Activated T-helper 2 cell treated with anti-CD3 and anti-CD28 coated beads, Interferon-gamma antibody, Interleukin-2, Interleukin-4, amounts not matched to agents 10 μg/mL and 5 μg/mL and 100 μg/mL, durations not matched to agents 14 hours and 24 hours and 36 hours (primary cell): Measurements from ENCODE around the gene TUT4. TPM values are rescaled to one million over a fixed set of nuclear protein-coding genes. Genes with fewer than 3 reads are reported as not detected.

ENCODE experiments used
- DNase-seq: peaks from one replicate; pipeline ENCODE4 v3.0.0; 2021; ENCODE audit warnings: low spot score
- H3K27ac Mint-ChIP-seq: one replicate; pipeline ENCODE4 v1.8.0; 2021; ENCODE audit warnings: mixed read lengths
- H3K27me3 Mint-ChIP-seq: one replicate; pipeline ENCODE4 v1.8.0; 2021; ENCODE audit warnings: low read depth, mixed read lengths
- H3K36me3 Mint-ChIP-seq: one replicate; pipeline ENCODE4 v1.8.0; 2021; ENCODE audit warnings: low read depth, mixed read lengths
- H3K4me1 Mint-ChIP-seq: one replicate; pipeline ENCODE4 v1.8.0; 2021; ENCODE audit warnings: low read depth, mixed read lengths
- H3K4me3 Mint-ChIP-seq: one replicate; pipeline ENCODE4 v1.8.0; 2021; ENCODE audit warnings: low read depth, mild to moderate bottlenecking, moderate library complexity, mixed read lengths
- H3K9me3 Mint-ChIP-seq: one replicate; pipeline ENCODE4 v1.8.0; 2021; ENCODE audit warnings: mixed read lengths
- intact Hi-C: fragments of 100-400 bp; cut with micrococcal nuclease; formaldehyde crosslinking; loops from one replicate; pipeline ENCODE4 v1.15.1; 2023
- total RNA-seq: library from RNA; stranded (reverse); gene quantifications from 2 replicates; pipeline ENCODE4 v1.2.3, GENCODE V29; 2022

The TUT4 gene
- total RNA-seq, 1 donor from 2014 or later, result 63.1 TPM

GRCh38 chr1:52511851-52512615 is 40.9 kb downstream of the TUT4 start:
- no peak overlapping the region for H3K4me3 Mint-ChIP-seq
- no peak for DNase-seq
- H3K9me3 Mint-ChIP-seq, result no peaks in the 10 kb centered on the region
- H3K36me3 Mint-ChIP-seq, result peaks cover 38% of the 10 kb centered on the region
- no peaks in the 10 kb centered on the region for H3K27me3 Mint-ChIP-seq
- no peak overlapping the region for H3K27ac Mint-ChIP-seq
- intact Hi-C loops, result no loop called here
- H3K4me1 Mint-ChIP-seq, result peaks cover 21% of the 10 kb centered on the region

GRCh38 chr1:52511439-52511838 is 41.5 kb downstream of the TUT4 start:
- no peak overlapping the region for H3K4me3 Mint-ChIP-seq
- H3K9me3 Mint-ChIP-seq, result no peaks in the 10 kb centered on the region
- H3K4me1 Mint-ChIP-seq, result peaks cover 17% of the 10 kb centered on the region
- peaks cover 38% of the 10 kb centered on the region for H3K36me3 Mint-ChIP-seq
- intact Hi-C loops, result no loop called here
- no peak overlapping the region for H3K27ac Mint-ChIP-seq
- DNase-seq, result no peak
- H3K27me3 Mint-ChIP-seq, result no peaks in the 10 kb centered on the region

- Mint-ChIP-seq H3K4me3 (no peak overlapping the region), H3K27me3 (no peaks in the 10 kb centered on the region), H3K9me3 (no peaks in the 10 kb centered on the region), H3K36me3 (peaks cover 33% of the 10 kb centered on the region), H3K4me1 (peaks cover 13% of the 10 kb centered on the region), H3K27ac (no peak overlapping the region)
- intact Hi-C loops, result no loop called here
- no peak for DNase-seq
Observed at GRCh38 chr1:52506920-52507546, 45.9 kb downstream of the TUT4 start.

DNA sequence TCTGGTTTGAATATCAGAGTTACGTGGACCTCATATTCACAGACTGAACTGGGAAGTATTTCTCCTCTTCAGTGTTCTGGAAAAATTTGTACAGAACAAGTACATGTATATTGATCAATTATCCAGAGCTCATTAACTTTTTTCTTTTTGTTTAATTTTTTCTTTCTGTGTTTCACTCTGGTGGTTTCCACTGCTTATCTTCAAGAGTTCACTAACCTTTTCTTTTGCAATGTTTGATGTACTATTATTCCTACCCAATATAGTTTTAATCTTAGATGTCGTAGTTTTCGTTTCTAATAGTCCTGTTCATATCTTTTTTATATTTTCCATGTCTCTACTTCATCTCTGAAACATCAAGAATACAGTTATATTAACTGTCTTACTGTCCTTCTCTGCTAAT is 46.5 kb downstream of the TUT4 start:
- no peak overlapping the region for H3K27ac Mint-ChIP-seq
- no peak for DNase-seq
- intact Hi-C loops, result no loop called here
- H3K4me1 Mint-ChIP-seq, result peaks cover 7% of the 10 kb centered on the region
- H3K36me3 Mint-ChIP-seq, result peaks cover 35% of the 10 kb centered on the region
- H3K27me3 Mint-ChIP-seq, result no peaks in the 10 kb centered on the region
- H3K4me3 Mint-ChIP-seq, result no peak overlapping the region
- H3K9me3 Mint-ChIP-seq, result no peaks in the 10 kb centered on the region

DNA sequence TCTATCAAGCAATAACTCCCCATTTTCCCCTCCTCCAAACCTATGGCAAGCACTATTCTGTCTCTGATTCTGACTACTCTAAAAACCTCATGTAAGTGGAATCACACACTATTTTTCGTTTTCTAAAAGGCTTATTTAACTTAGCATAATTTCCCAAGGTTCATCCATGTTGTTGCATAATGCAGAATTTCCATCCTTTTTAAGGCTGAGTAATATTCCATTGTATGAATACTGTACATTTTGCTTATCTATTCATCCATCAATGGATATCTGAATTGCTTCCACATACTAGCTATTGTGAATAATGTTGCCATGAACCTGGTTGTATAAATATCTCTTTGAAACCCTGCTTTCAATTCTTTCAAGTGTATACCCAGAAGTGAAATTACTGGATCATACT is 48.2 kb downstream of the TUT4 start:
- Mint-ChIP-seq H3K27me3 (no peaks in the 10 kb centered on the region), H3K4me1 (peaks cover 4% of the 10 kb centered on the region), H3K27ac (no peak overlapping the region), H3K4me3 (no peak overlapping the region), H3K9me3 (no peaks in the 10 kb centered on the region), H3K36me3 (peaks cover 33% of the 10 kb centered on the region)
- no peak for DNase-seq
- intact Hi-C loops, result no loop called here

DNA sequence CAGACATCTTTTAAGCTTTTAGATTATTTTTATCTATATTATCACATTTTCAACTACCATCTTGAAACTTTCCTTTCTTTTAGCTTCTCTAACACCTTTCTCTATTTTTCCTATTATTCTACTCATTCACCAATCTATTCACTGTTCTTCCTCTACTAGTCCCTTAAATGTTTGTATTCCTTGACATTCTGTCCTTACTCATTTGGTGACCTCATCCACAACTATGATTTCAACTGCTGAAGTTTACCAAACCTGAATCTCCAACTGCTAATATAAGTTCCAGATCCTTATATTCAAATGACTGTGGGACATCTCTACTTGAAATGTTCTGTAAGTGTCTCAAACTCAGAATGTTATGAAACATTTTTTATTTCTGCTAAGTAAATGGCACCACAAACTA is 49.2 kb downstream of the TUT4 start:
- intact Hi-C loops, result no loop called here
- no peaks in the 10 kb centered on the region for H3K27me3 Mint-ChIP-seq

GRCh38 chr1:52502789-52503188 is 50.1 kb downstream of the TUT4 start:
- Mint-ChIP-seq H3K4me3 (no peak overlapping the region), H3K27me3 (no peaks in the 10 kb centered on the region), H3K36me3 (peaks cover 26% of the 10 kb centered on the region), H3K4me1 (no peaks in the 10 kb centered on the region), H3K27ac (no peak overlapping the region), H3K9me3 (no peaks in the 10 kb centered on the region)
- intact Hi-C loops, result no loop called here
- no peak for DNase-seq

More for the DNA sequence above, 49.2 kb downstream of the TUT4 start:
- Mint-ChIP-seq H3K27ac (no peak overlapping the region), H3K4me3 (no peak overlapping the region), H3K4me1 (no peaks in the 10 kb centered on the region), H3K36me3 (peaks cover 30% of the 10 kb centered on the region), H3K9me3 (no peaks in the 10 kb centered on the region)
- DNase-seq, result no peak

DNA sequence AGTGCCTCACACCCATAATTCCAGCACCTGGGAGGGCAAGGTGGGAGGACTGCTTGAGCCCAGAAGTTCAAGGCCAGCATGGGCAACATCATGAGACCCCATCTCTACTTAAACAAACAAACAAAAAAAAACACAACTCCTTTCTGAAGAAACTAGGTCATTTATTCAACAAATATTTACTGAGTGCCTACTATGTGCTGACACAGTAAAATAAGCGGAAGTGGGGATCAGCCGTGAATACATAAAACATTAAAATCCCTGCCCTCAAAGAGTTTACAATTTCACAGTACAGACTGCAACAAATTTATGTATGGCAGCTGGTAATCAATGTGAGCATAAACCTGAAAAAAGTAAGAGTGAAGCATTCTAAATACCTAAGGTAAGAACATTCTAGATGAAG is 65.3 kb downstream of the TUT4 start:
- Mint-ChIP-seq H3K27ac (no peak overlapping the region), H3K4me1 (peaks cover 4% of the 10 kb centered on the region), H3K4me3 (no peak overlapping the region), H3K36me3 (peaks cover 32% of the 10 kb centered on the region), H3K9me3 (no peaks in the 10 kb centered on the region), H3K27me3 (no peaks in the 10 kb centered on the region)
- intact Hi-C loops, result no loop called here
- no peak for DNase-seq

GRCh38 chr1:52482326-52483004 is 70.4 kb downstream of the TUT4 start:
- Mint-ChIP-seq H3K36me3 (peaks cover 24% of the 10 kb centered on the region), H3K27ac (no peak overlapping the region), H3K27me3 (no peaks in the 10 kb centered on the region), H3K9me3 (no peaks in the 10 kb centered on the region), H3K4me1 (no peaks in the 10 kb centered on the region), H3K4me3 (no peak overlapping the region)
- intact Hi-C loops, result no loop called here
- DNase-seq, result no peak

DNA sequence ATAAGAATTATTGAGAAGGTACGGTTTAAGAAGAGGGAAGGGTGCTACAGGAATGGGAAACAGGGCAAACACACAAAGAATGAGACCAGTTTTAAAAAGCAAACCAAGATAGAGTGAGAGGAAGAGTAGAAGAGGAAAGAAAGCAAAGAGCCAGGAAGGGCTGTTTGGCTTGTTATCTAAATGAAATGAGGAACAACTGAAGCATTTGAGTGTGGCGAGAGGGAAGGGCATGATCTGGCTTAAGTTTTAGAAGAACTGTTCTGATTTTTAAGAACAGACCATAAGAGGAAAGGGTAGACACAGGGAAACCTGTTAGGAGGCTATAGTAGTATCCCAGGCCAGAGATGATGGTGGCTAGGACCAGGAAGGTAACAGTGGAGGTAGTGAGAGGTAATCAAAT is 73.8 kb downstream of the TUT4 start:
- Mint-ChIP-seq H3K27me3 (no peaks in the 10 kb centered on the region), H3K4me3 (no peak overlapping the region), H3K27ac (no peak overlapping the region), H3K36me3 (peaks cover 39% of the 10 kb centered on the region), H3K9me3 (no peaks in the 10 kb centered on the region), H3K4me1 (no peaks in the 10 kb centered on the region)
- no peak for DNase-seq
- intact Hi-C loops, result no loop called here

DNA sequence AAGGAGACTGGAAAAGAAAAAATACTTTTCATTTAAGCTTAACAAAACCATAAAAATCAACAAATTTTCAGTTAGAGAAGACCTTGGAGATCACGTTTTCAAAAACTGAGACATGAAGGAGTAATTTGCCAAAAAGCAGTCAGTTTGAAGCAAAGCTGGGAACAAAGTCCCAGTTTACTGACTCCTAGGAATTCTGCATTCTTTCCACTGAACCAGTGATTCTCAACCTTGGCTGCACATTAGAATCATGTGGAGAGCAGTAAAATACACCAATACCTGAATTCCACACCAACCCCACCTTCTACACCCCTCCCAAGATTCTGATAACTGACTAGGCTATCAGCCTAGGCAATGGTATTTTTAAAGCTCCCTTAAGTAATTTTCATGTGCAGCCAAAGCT is 75.0 kb downstream of the TUT4 start:
- H3K27ac Mint-ChIP-seq, result no peak overlapping the region
- no peaks in the 10 kb centered on the region for H3K27me3 Mint-ChIP-seq
- H3K4me3 Mint-ChIP-seq, result no peak overlapping the region
- DNase-seq, result no peak
- no peaks in the 10 kb centered on the region for H3K4me1 Mint-ChIP-seq
- intact Hi-C loops, result no loop called here
- H3K9me3 Mint-ChIP-seq, result no peaks in the 10 kb centered on the region
- peaks cover 41% of the 10 kb centered on the region for H3K36me3 Mint-ChIP-seq

- Mint-ChIP-seq H3K4me3 (no peak overlapping the region), H3K27ac (no peak overlapping the region), H3K36me3 (peaks cover 35% of the 10 kb centered on the region), H3K9me3 (no peaks in the 10 kb centered on the region), H3K4me1 (no peaks in the 10 kb centered on the region), H3K27me3 (no peaks in the 10 kb centered on the region)
- no peak for DNase-seq
- intact Hi-C loops, result no loop called here
Observed at GRCh38 chr1:52476943-52477342, 75.9 kb downstream of the TUT4 start.

DNA sequence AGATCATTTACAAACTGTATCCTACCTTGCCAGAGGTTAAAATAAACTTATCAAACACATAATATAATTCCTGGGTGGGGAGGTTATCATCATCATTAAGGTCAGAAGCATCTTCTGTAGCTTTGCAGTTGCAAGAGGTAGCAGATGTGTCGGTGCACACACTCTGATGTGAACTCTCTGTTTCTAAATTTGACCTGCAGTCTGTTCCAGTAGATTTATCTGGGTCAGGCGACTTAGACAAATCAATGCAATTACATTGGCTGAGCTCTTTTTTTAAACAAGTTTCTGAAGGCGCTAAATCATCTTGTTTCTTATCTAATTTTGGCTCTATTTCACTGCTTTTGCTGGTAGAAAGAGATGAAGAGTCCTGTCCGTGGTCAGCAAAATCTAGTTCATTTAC is 78.1 kb downstream of the TUT4 start:
- H3K4me3 Mint-ChIP-seq, result no peak overlapping the region
- H3K27me3 Mint-ChIP-seq, result no peaks in the 10 kb centered on the region
- intact Hi-C loops, result no loop called here
- H3K4me1 Mint-ChIP-seq, result no peaks in the 10 kb centered on the region
- no peak overlapping the region for H3K27ac Mint-ChIP-seq
- DNase-seq, result no peak
- peaks cover 30% of the 10 kb centered on the region for H3K36me3 Mint-ChIP-seq
- H3K9me3 Mint-ChIP-seq, result no peaks in the 10 kb centered on the region
